SK-N-MC (cell line): ENCODE measurements around the gene DOLK.

Experiments
- DNase-seq: peaks from one replicate; pipeline ENCODE4 v3.0.0-alpha.2; 2011; ENCODE audit warnings: low read depth, low spot score
- H3K27ac ChIP-seq: fragments of 200-600 bp; sonication (generic); 2 replicates; pipeline ENCODE4 v1.5.1; 2016; ENCODE audit warnings: mixed run types
- H3K36me3 ChIP-seq: fragments of 200-600 bp; sonication (generic); 2 replicates; pipeline ENCODE4 v1.6.1; 2017; ENCODE audit warnings: antibody characterized with exemption, low read length, mixed read lengths; ENCODE audit not compliant: insufficient read depth
- H3K4me3 ChIP-seq: fragments of 200-600 bp; sonication (generic); 2 replicates; pipeline ENCODE4 v1.5.1; 2016
- H3K9ac ChIP-seq: fragments of 200-600 bp; sonication (generic); 2 replicates; pipeline ENCODE4 v1.8.0; 2017; ENCODE audit warnings: mixed run types, mixed read lengths; ENCODE audit not compliant: insufficient read length
- H3K9me3 ChIP-seq: fragments of 200-600 bp; sonication (generic); 2 replicates; pipeline ENCODE4 v1.6.1; 2017; ENCODE audit warnings: low read depth, mild to moderate bottlenecking, antibody characterized with exemption, low read length, moderate library complexity, mixed read lengths
- EZH2 ChIP-seq: fragments of 200-600 bp; sonication (generic); IDR thresholded peaks from one replicate; pipeline ENCODE4 v1.6.1; 2017; ENCODE audit warnings: antibody characterized with exemption
- FOXP2 ChIP-seq: optimal IDR thresholded peaks from 2 replicates; pipeline ENCODE3; 2011; ENCODE audit warnings: mild to moderate bottlenecking, moderate library complexity; ENCODE audit not compliant: insufficient read depth; ENCODE audit errors: extremely low read length, control extremely low read depth
- POLR2AphosphoS5 ChIP-seq: IDR thresholded peaks from 2 replicates; pipeline ENCODE4 v1.6.1; 2012; ENCODE audit warnings: mild to moderate bottlenecking, low read depth, low read length, borderline replicate concordance

The DOLK gene

GRCh38 chr9:128905964-128906363 lies 41.4 kb downstream of the DOLK start:
- no peak for TF ChIP-seq POLR2AphosphoS5
- TF ChIP-seq EZH2 = no peak
- TF ChIP-seq FOXP2 = no peak
- no peak for DNase-seq
- Histone ChIP-seq H3K27ac (no peak overlapping the region), H3K9ac (no peak overlapping the region), H3K4me3 (no peak overlapping the region), H3K36me3 (peaks cover 21% of the 10 kb centered on the region; the same call in 1 of the 2 replicates), H3K9me3 (no peaks in the 10 kb centered on the region)

GRCh38 chr9:128903871-128904620 lies 43.4 kb downstream of the DOLK start:
- DNase-seq = no peak

DNA sequence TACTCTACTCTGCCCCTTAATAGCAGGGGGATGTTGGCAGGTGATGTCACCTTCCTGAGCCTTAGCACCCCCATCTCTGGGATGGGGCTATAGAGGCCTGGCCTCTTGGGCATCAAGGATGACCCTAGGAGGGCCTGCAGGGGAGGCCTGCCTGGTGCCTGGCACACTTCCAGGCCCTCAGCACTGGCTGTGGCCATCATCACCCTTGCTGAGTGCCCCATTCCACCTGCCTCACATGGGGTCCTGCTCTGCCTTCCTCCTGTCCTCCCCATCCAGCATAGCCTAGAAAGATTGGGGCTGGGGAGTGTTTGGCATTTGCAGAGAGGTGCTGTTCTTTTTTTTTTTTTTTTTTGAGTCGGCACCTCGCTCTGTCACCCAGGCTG lies 44.3 kb downstream of the DOLK start:
- Histone ChIP-seq H3K4me3 (no peak overlapping the region), H3K9me3 (no peaks in the 10 kb centered on the region), H3K9ac (no peak overlapping the region), H3K27ac (no peak overlapping the region), H3K36me3 (peaks cover 15% of the 10 kb centered on the region; the same call in 1 of the 2 replicates)
- DNase-seq = no peak
- no peak for TF ChIP-seq POLR2AphosphoS5
- TF ChIP-seq FOXP2 = no peak
- no peak for TF ChIP-seq EZH2

More at GRCh38 chr9:128903871-128904620, 43.4 kb downstream of the DOLK start:
- H3K36me3 ChIP-seq = peaks cover 17% of the 10 kb centered on the region; the same call in 1 of the 2 replicates
- H3K9ac ChIP-seq = no peak overlapping the region
- H3K9me3 ChIP-seq = no peaks in the 10 kb centered on the region
- H3K27ac ChIP-seq = no peak overlapping the region
- no peak overlapping the region for H3K4me3 ChIP-seq
- TF ChIP-seq EZH2 (no peak), FOXP2 (no peak), POLR2AphosphoS5 (no peak)

DNA sequence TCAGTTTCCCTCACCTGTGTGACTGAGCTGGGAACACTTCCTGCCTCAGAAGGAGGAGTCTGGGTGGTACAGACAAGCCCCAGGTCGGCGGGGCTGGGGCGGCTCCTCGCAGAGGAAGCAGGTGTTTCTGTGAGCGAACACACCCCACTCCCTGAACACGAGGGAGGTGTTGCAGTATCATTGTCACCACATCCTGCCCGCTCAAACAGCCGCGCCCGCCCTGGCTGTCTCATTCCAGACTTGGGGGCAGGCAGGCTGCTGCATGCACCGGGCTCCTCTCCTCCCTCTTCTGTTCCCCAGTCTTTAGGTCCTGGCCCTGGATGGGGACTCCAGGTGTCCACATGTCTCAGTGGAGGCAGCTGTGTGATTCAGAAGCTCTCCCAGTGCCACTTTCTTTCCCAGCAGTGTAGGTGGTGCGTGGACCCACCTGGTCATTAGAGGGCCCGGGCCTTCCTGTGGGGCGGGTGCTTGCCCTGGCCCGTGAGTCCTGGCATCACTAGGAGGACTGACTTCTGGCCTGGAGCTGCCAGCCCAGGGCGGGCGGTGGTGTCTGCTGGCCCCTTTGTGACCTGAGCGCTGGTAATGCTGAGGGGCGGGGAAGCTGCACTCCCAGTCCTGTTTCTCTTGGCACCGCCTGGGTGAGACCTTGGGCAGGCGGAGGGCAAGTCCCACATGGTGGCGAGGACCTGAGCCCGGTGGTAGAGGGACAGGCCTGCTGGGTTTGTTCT lies 44.9 kb downstream of the DOLK start:
- TF ChIP-seq EZH2 (no peak), POLR2AphosphoS5 (no peak), FOXP2 (no peak)
- Histone ChIP-seq H3K27ac (no peak overlapping the region), H3K9me3 (no peaks in the 10 kb centered on the region), H3K36me3 (peaks cover 10% of the 10 kb centered on the region; the same call in 1 of the 2 replicates), H3K9ac (no peak overlapping the region), H3K4me3 (no peak overlapping the region)
- no peak for DNase-seq

- H3K36me3 ChIP-seq = peaks cover 6% of the 10 kb centered on the region; the same call in 1 of the 2 replicates
- no peaks in the 10 kb centered on the region for H3K9me3 ChIP-seq
- no peak overlapping the region for H3K4me3 ChIP-seq
- no peak for TF ChIP-seq FOXP2
- no peak for TF ChIP-seq EZH2
- TF ChIP-seq POLR2AphosphoS5 = no peak
- no peak for DNase-seq
- no peak overlapping the region for H3K9ac ChIP-seq
- no peak overlapping the region for H3K27ac ChIP-seq
Observed at GRCh38 chr9:128901822-128902221, 45.6 kb downstream of the DOLK start.

- peaks cover 6% of the 10 kb centered on the region; the same call in 1 of the 2 replicates for H3K36me3 ChIP-seq
- no peak overlapping the region for H3K4me3 ChIP-seq
- TF ChIP-seq EZH2 = no peak
- no peak for TF ChIP-seq POLR2AphosphoS5
- TF ChIP-seq FOXP2 = no peak
- DNase-seq = no peak
- H3K27ac ChIP-seq = no peak overlapping the region
- H3K9me3 ChIP-seq = no peaks in the 10 kb centered on the region
- no peak overlapping the region for H3K9ac ChIP-seq
Observed at GRCh38 chr9:128901379-128901778, 46.0 kb downstream of the DOLK start.

- Histone ChIP-seq H3K27ac (no peak overlapping the region), H3K36me3 (peaks cover 6% of the 10 kb centered on the region; the same call in 1 of the 2 replicates), H3K9me3 (no peaks in the 10 kb centered on the region), H3K9ac (no peak overlapping the region), H3K4me3 (no peak overlapping the region)
- TF ChIP-seq POLR2AphosphoS5 (no peak), EZH2 (no peak)
- no peak for DNase-seq
Observed at GRCh38 chr9:128899566-128900322, 47.7 kb downstream of the DOLK start.
